Measurements from ENCODE around the gene MLPH.

MLPH gene

GRCh38 chr2:237603049-237603717 lies 116.1 kb downstream of the MLPH start:
- Mint-ChIP-seq H3K27me3 (no peaks in the 10 kb centered on the region), H3K4me1 (peaks cover 31% of the 10 kb centered on the region), H3K36me3 (no peaks in the 10 kb centered on the region), H3K4me3 (peak overlapping the region; percentile 72), H3K9me3 (no peaks in the 10 kb centered on the region), H3K27ac (peak overlapping the region; percentile 88)

GRCh38 chr2:237603718-237604362 lies 116.8 kb downstream of the MLPH start:
- H3K4me1 Mint-ChIP-seq, result peaks cover 31% of the 10 kb centered on the region

GRCh38 chr2:237604391-237604790 lies 117.3 kb downstream of the MLPH start:
- Mint-ChIP-seq H3K4me3 (no peak overlapping the region), H3K27ac (peak overlapping the region; percentile 88)

More at GRCh38 chr2:237603718-237604362, 116.8 kb downstream of the MLPH start:
- H3K27ac Mint-ChIP-seq, result peak overlapping the region; percentile 88
- peak overlapping the region; percentile 72 for H3K4me3 Mint-ChIP-seq
- H3K36me3 Mint-ChIP-seq, result no peaks in the 10 kb centered on the region
- H3K9me3 Mint-ChIP-seq, result no peaks in the 10 kb centered on the region
- H3K27me3 Mint-ChIP-seq, result no peaks in the 10 kb centered on the region

More at GRCh38 chr2:237604391-237604790, 117.3 kb downstream of the MLPH start:
- no peaks in the 10 kb centered on the region for H3K9me3 Mint-ChIP-seq
- no peaks in the 10 kb centered on the region for H3K27me3 Mint-ChIP-seq
- H3K36me3 Mint-ChIP-seq, result no peaks in the 10 kb centered on the region
- peaks cover 31% of the 10 kb centered on the region for H3K4me1 Mint-ChIP-seq
